Esophagus squamous epithelium (tissue), 5 donors: ENCODE results near the gene TREML4. TPM values are rescaled to one million over a fixed set of nuclear protein-coding genes. Genes with fewer than 3 reads are reported as not detected.

Source experiments
- DNase-seq: peaks from one replicate; lab custom pipeline; 2025; lab: John Stamatoyannopoulos, UW
- H3K27ac ChIP-seq, 4 donors: fragments of 200-600 bp; sonication (generic); one replicate each; pipeline ENCODE4 v1.5.1; 2016 to 2019; ENCODE audit warnings: mild to moderate bottlenecking in 1 of 4
- H3K27me3 ChIP-seq, 4 donors: fragments of 200-600 bp; sonication (generic); 1 replicate in 3 of 4; 2 replicates in 1 of 4; pipeline versions ENCODE4 v1.5.1 to v1.6.0; 2017 to 2021; ENCODE audit warnings: antibody characterized with exemption in 1 of 4
- H3K36me3 ChIP-seq, 3 donors: fragments of 200-600 bp; sonication (generic); one replicate each; pipeline ENCODE4 v1.5.1; 2016 to 2019
- H3K4me1 ChIP-seq, 3 donors: fragments of 200-600 bp; sonication (generic); one replicate each; pipeline ENCODE4 v1.5.1; 2017 to 2019
- H3K4me3 ChIP-seq, 4 donors: fragments of 200-600 bp; sonication (generic); 1 replicate in 3 of 4; 2 replicates in 1 of 4; pipeline ENCODE4 v1.5.1; 2016 to 2019; ENCODE audit warnings: mild to moderate bottlenecking in 2 of 4, moderate library complexity in 1 of 4
- H3K9me3 ChIP-seq, 3 donors: fragments of 200-600 bp; sonication (generic); one replicate each; pipeline ENCODE4 v1.5.1; 2016 to 2019
- POLR2A ChIP-seq, 4 donors: fragments of 450-650 bp; IDR thresholded peaks; one replicate each; pipeline ENCODE4 v1.6.1; 2017; ENCODE audit warnings: antibody characterized with exemption in 4 of 4, mild to moderate bottlenecking in 4 of 4, moderate library complexity in 3 of 4
- WGBS, 2 donors: methylation state at CpG; one replicate each; pipeline ENCODE4 v1.1.5; 2018; 5-methylcytosine and 5-hydroxymethylcytosine counted together
- intact Hi-C: fragments of 100-400 bp; cut with DNase I; formaldehyde crosslinking; loops from one replicate; pipeline ENCODE4 v1.15.0; 2022
- total RNA-seq, 4 donors: library from RNA; depleted of rRNA; stranded (reverse); fragments of >200 nt; gene quantifications; one replicate each; pipeline ENCODE4 v1.1.0, GENCODE V29; 2016
- TF ChIP-seq, protein P1 (sequence below), 6 experiments: fragments of 450-650 bp in 4 of 6; fragments of 200-600 bp in 2 of 6; sonication (generic) in 2 of 6; IDR thresholded peaks; one replicate each; pipeline ENCODE4 v1.5.1; 2016 to 2019; ENCODE audit warnings: antibody characterized with exemption in 6 of 6, mild to moderate bottlenecking in 4 of 6, moderate library complexity in 4 of 6
- donor health status: DM: yes; HTN: yes; CAD: no.

TREML4 gene
- total RNA-seq, 4 donors from 2014 or later = not detected

DNA sequence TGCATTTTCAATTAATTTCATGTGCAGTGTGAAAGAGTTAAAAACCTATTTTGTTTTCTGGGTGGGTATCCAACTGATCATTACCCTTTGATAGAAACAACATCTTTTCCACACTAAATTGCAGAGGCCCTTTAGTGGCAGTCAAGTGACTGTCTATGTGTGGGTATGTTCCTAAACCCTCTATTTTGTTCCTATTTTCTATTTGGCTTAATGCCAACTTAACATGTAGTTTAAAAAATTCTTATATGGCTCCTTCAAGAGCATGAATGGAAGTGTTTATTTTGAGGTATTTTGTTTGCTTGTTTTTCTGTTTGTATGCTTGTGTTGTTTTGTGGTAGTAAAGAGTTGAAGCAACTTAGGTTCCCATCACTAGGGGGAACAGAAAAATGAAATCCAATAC, 38.4 kb downstream of the TREML4 start:
- TF ChIP-seq, protein P1, sequence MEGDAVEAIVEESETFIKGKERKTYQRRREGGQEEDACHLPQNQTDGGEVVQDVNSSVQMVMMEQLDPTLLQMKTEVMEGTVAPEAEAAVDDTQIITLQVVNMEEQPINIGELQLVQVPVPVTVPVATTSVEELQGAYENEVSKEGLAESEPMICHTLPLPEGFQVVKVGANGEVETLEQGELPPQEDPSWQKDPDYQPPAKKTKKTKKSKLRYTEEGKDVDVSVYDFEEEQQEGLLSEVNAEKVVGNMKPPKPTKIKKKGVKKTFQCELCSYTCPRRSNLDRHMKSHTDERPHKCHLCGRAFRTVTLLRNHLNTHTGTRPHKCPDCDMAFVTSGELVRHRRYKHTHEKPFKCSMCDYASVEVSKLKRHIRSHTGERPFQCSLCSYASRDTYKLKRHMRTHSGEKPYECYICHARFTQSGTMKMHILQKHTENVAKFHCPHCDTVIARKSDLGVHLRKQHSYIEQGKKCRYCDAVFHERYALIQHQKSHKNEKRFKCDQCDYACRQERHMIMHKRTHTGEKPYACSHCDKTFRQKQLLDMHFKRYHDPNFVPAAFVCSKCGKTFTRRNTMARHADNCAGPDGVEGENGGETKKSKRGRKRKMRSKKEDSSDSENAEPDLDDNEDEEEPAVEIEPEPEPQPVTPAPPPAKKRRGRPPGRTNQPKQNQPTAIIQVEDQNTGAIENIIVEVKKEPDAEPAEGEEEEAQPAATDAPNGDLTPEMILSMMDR (IDR thresholded peaks at IDR 0.05) = no peak
- no peak for TF ChIP-seq POLR2A (IDR thresholded peaks at IDR 0.05)
- H3K9me3 ChIP-seq = peaks cover 0 to 14% (median 4%) of the 10 kb centered on the region in 3 donors
- no peak for DNase-seq
- H3K27me3 ChIP-seq = no peaks in the 10 kb centered on the region
- H3K36me3 ChIP-seq = no peaks in the 10 kb centered on the region
- no peaks in the 10 kb centered on the region for H3K4me1 ChIP-seq
- H3K27ac ChIP-seq = no peak overlapping the region
- intact Hi-C loops = no loop called here
- no peak overlapping the region for H3K4me3 ChIP-seq

DNA sequence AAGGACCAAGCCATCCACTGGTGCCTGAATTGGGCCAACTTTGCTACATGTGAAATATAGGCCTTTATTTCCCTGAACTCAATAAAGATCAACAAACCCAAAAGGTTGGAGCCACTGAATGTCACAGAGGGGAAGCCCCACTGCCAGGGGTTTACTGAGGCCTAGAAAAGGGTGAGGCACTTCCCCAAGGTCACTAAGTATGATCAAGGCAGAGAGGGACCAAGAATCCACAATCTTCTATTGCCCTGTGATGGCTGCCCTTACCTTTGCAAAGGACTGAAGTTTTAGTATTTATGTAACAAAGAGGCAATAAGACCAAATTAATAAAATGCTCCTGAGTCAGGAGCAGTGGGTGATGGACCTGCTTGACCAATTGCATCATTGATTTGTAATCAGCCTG, 40.3 kb downstream of the TREML4 start:
- Histone ChIP-seq H3K27ac (no peak overlapping the region), H3K4me1 (no peaks in the 10 kb centered on the region), H3K27me3 (no peaks in the 10 kb centered on the region), H3K36me3 (no peaks in the 10 kb centered on the region), H3K4me3 (no peak overlapping the region), H3K9me3 (peaks cover 0 to 3% (median 2%) of the 10 kb centered on the region in 3 donors)
- no peak for DNase-seq
- intact Hi-C loops = no loop called here
- TF ChIP-seq, protein P1 (IDR thresholded peaks at IDR 0.05) = no peak
- TF ChIP-seq POLR2A (IDR thresholded peaks at IDR 0.05) = no peak

DNA sequence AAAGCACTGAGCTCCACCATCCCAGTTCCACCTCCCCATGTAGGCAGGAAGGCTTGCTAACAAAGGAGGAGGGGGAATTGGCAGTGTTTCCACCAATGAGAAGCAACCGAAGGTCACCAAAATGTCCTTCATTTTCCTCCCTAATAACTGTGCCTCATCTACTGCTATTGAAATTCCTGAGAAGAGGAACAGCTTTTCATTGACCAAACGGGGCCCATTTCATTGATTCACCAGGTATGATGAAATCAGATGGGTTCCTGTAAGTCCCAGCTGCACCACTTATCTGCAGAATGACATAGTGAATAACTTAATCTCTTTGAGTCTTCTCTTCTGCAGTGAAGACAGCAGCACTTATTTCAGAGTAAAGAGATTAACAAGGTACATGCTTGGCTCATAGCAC, 41.0 kb downstream of the TREML4 start:
- Histone ChIP-seq H3K4me1 (no peaks in the 10 kb centered on the region), H3K27me3 (no peaks in the 10 kb centered on the region), H3K27ac (no peak overlapping the region), H3K4me3 (no peak overlapping the region), H3K36me3 (no peaks in the 10 kb centered on the region), H3K9me3 (no peaks in the 10 kb centered on the region)
- TF ChIP-seq, protein P1 (IDR thresholded peaks at IDR 0.05) = no peak
- no peak for TF ChIP-seq POLR2A (IDR thresholded peaks at IDR 0.05)
- no peak for DNase-seq
- intact Hi-C loops = no loop called here
- WGBS, 2 donors = 67 to 85% methylated on average over 2 of the region's 2 CpGs

DNA sequence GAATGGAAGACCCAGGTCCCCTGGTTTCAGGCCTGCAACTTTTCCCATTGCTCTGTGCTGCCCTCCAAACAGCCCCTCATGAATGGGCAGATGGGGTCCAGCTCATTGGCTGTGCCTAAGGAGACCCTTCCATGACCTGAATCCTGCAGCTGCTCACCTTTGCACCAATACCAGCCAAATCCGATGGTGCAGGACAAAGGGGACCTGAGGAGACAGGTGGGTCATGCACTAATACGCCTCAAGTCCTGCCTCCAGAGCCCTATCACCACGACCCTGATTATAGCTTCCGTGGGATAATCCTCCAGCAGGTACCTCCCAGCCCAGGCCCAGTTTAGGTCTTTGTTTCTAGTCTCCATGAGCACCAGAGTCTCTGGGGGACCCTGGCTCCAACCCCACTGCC, 41.6 kb downstream of the TREML4 start:
- no peaks in the 10 kb centered on the region for H3K36me3 ChIP-seq
- DNase-seq = no peak
- intact Hi-C loops = no loop called here
- H3K4me3 ChIP-seq = no peak overlapping the region
- TF ChIP-seq, protein P1 (IDR thresholded peaks at IDR 0.05) = no peak
- no peak for TF ChIP-seq POLR2A (IDR thresholded peaks at IDR 0.05)
- H3K9me3 ChIP-seq = no peaks in the 10 kb centered on the region
- no peak overlapping the region for H3K27ac ChIP-seq
- peaks cover 0 to 5% (median 0%) of the 10 kb centered on the region in 4 donors for H3K27me3 ChIP-seq
- no peaks in the 10 kb centered on the region for H3K4me1 ChIP-seq
- WGBS, 2 donors = 80 to 97% methylated on average over 3 to 4 of the region's 4 CpGs

DNA sequence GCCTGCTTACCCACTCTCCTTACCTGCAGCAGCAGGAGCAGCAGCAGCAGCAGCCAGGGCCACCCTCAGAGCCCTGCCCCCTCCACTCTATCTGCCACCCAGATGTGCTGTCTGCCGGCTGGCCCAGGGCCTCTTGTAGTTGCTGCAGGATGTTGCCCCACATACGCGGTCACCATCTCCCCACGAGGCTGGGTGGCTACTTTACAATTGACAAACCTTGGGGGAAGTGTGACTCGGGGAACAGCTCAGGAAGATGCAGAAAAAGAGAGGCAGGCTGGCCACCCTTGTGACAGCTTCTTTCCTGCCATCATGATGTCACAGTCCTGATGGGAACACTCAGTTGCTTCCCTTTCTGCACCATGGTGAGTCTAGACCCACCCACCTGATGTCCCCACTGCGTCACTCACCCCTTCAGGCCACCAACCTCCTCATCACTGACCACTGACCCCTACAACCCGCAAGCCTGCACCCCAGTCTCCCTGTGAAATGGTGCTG, 43.8 kb downstream of the TREML4 start:
- peak overlapping the region in 1 of 4 donors; percentile 3 for H3K27ac ChIP-seq
- intact Hi-C loops = no loop called here
- H3K4me1 ChIP-seq = no peaks in the 10 kb centered on the region
- WGBS, 2 donors = 62 to 75% methylated on average over 3 to 7 of the region's 7 CpGs
- no peak for DNase-seq
- H3K9me3 ChIP-seq = no peaks in the 10 kb centered on the region
- no peaks in the 10 kb centered on the region for H3K36me3 ChIP-seq
- TF ChIP-seq, protein P1 (IDR thresholded peaks at IDR 0.05) = no peak
- TF ChIP-seq POLR2A (IDR thresholded peaks at IDR 0.05) = no peak
- H3K4me3 ChIP-seq = no peak overlapping the region
- H3K27me3 ChIP-seq = peaks cover 0 to 26% (median 0%) of the 10 kb centered on the region in 4 donors
